GM12801 (cell line): ENCODE data around the gene LRMDA.

Source experiments
- CTCF ChIP-seq: IDR thresholded peaks from one replicate; pipeline ENCODE4 v1.5.1; 2011; ENCODE audit warnings: control low read depth; ENCODE audit not compliant: insufficient read length; ENCODE audit errors: extremely low read depth

The LRMDA gene

GRCh38 chr10:75938380-75939122 is 507.1 kb downstream of the LRMDA start:
- no peak for TF ChIP-seq CTCF

- TF ChIP-seq CTCF: no peak
These were observed 508.1 kb downstream of the LRMDA start for GRCh38 chr10:75939541-75939940.

- no peak for TF ChIP-seq CTCF
These were observed 509.3 kb downstream of the LRMDA start for GRCh38 chr10:75940742-75941141.

- no peak for TF ChIP-seq CTCF
These were observed 509.9 kb downstream of the LRMDA start for GRCh38 chr10:75941223-75941801.

GRCh38 chr10:75944061-75944460 is 512.6 kb downstream of the LRMDA start:
- TF ChIP-seq CTCF: no peak

GRCh38 chr10:75948583-75948982 is 517.2 kb downstream of the LRMDA start:
- TF ChIP-seq CTCF: no peak

- no peak for TF ChIP-seq CTCF
These were observed 518.9 kb downstream of the LRMDA start for GRCh38 chr10:75950307-75950706.
